Mesenchymal stem cell (in vitro differentiated cells and primary cell): ENCODE data around the gene MACROD2.

Experiments
- DNase-seq: peaks from one replicate; pipeline ENCODE4 v3.0.0-alpha.2; 2013
- H2AFZ ChIP-seq: one replicate; pipeline ENCODE4 v1.6.1; 2013; ENCODE audit warnings: low read depth, mild to moderate bottlenecking, control low read depth, inconsistent platforms, low read length, moderate library complexity
- H2AK5ac ChIP-seq: 2 replicates; pipeline ENCODE4 v1.6.1; 2013; ENCODE audit warnings: low read length, moderate library complexity, mild to moderate bottlenecking, inconsistent platforms; ENCODE audit not compliant: severe bottlenecking
- H2BK120ac ChIP-seq: one replicate; pipeline ENCODE4 v1.6.1; 2013; ENCODE audit warnings: low read depth, mild to moderate bottlenecking, inconsistent platforms, low read length, moderate library complexity
- H2BK12ac ChIP-seq, 2 experiments: one replicate each; pipeline ENCODE4 v1.6.1; 2013; ENCODE audit warnings: inconsistent platforms in 2 of 2, low read length in 2 of 2, mild to moderate bottlenecking in 2 of 2, moderate library complexity in 2 of 2, control low read depth in 1 of 2
- H2BK15ac ChIP-seq: one replicate; pipeline ENCODE4 v1.6.1; 2013; ENCODE audit warnings: mild to moderate bottlenecking, low read depth, inconsistent platforms; ENCODE audit not compliant: poor library complexity, severe bottlenecking
- H2BK5ac ChIP-seq: 2 replicates; pipeline ENCODE4 v1.6.1; 2013; ENCODE audit warnings: low read depth, mild to moderate bottlenecking, low read length, control low read depth, inconsistent platforms; ENCODE audit not compliant: poor library complexity, severe bottlenecking
- H3K14ac ChIP-seq, 2 experiments: one replicate each; pipeline ENCODE4 v1.6.1; 2013; ENCODE audit warnings: inconsistent platforms in 2 of 2, low read length in 2 of 2, control low read depth in 1 of 2, mild to moderate bottlenecking in 1 of 2, moderate library complexity in 1 of 2
- H3K18ac ChIP-seq, 2 experiments: one replicate each; pipeline ENCODE4 v1.6.1; 2013; ENCODE audit warnings: inconsistent platforms in 2 of 2, low read length in 2 of 2, control low read depth in 1 of 2, low read depth in 1 of 2, mild to moderate bottlenecking in 1 of 2
- H3K23ac ChIP-seq, 2 experiments: one replicate each; pipeline ENCODE4 v1.6.1; 2013; ENCODE audit warnings: inconsistent platforms in 2 of 2, low read length in 2 of 2, mild to moderate bottlenecking in 2 of 2, moderate library complexity in 2 of 2, control low read depth in 1 of 2
- H3K27ac ChIP-seq: 2 replicates; pipeline ENCODE4 v1.5.1; 2013; ENCODE audit warnings: mild to moderate bottlenecking, moderate library complexity, low read length, control low read depth, inconsistent platforms; ENCODE audit not compliant: poor library complexity, severe bottlenecking
- H3K27me3 ChIP-seq, 2 experiments: 2 replicates each; pipeline versions ENCODE4 v1.6.1 to v1.7.0; 2013; ENCODE audit warnings: low read length in 2 of 2, mild to moderate bottlenecking in 2 of 2, moderate library complexity in 2 of 2, control low read depth in 1 of 2, inconsistent platforms in 1 of 2; ENCODE audit not compliant: control insufficient read depth in 1 of 2, insufficient read depth in 1 of 2
- H3K36me3 ChIP-seq, 2 experiments: 2 replicates each; pipeline versions ENCODE4 v1.6.1 to v1.7.0; 2013; ENCODE audit warnings: low read length in 2 of 2, control low read depth in 1 of 2, inconsistent platforms in 1 of 2, low read depth in 1 of 2, mild to moderate bottlenecking in 1 of 2; ENCODE audit not compliant: insufficient read depth in 2 of 2, control insufficient read depth in 1 of 2
- H3K4ac ChIP-seq, 2 experiments: one replicate each; pipeline ENCODE4 v1.6.1; 2013; ENCODE audit warnings: inconsistent platforms in 2 of 2, low read length in 2 of 2, mild to moderate bottlenecking in 2 of 2, moderate library complexity in 2 of 2, control low read depth in 1 of 2, low read depth in 1 of 2
- H3K4me1 ChIP-seq: 2 replicates; pipeline ENCODE4 v1.6.1; 2013; ENCODE audit warnings: low read depth, low read length, control low read depth; ENCODE audit not compliant: control insufficient read depth, insufficient read depth
- H3K4me2 ChIP-seq: 2 replicates; pipeline ENCODE4 v1.6.1; 2013; ENCODE audit warnings: low read length, mild to moderate bottlenecking, inconsistent platforms; ENCODE audit not compliant: poor library complexity, severe bottlenecking
- H3K4me3 ChIP-seq, 2 experiments: 2 replicates each; pipeline versions ENCODE4 v1.5.1 to v1.7.0; 2013; ENCODE audit warnings: low read length in 2 of 2, mild to moderate bottlenecking in 2 of 2, control low read depth in 1 of 2, low read depth in 1 of 2; ENCODE audit not compliant: insufficient read depth in 1 of 2
- H3K79me1 ChIP-seq: replicated peaks from 2 replicates; pipeline ENCODE4 v1.6.1; 2013; ENCODE audit warnings: mild to moderate bottlenecking, control low read depth, low read length, inconsistent platforms; ENCODE audit not compliant: poor library complexity, severe bottlenecking
- H3K9ac ChIP-seq: 2 replicates; pipeline ENCODE4 v1.7.0; 2013; ENCODE audit warnings: mild to moderate bottlenecking, low read length, moderate library complexity
- H3K9me3 ChIP-seq: 2 replicates; pipeline ENCODE4 v1.7.0; 2013; ENCODE audit warnings: mild to moderate bottlenecking, low read length; ENCODE audit not compliant: control insufficient read depth
- H4K8ac ChIP-seq: one replicate; pipeline ENCODE4 v1.6.1; 2013; ENCODE audit warnings: inconsistent platforms, mild to moderate bottlenecking, low read length, moderate library complexity
- H4K91ac ChIP-seq: one replicate; pipeline ENCODE4 v1.6.1; 2013; ENCODE audit warnings: mild to moderate bottlenecking, low read length, inconsistent platforms
- WGBS: methylation state at CpG from one replicate; pipeline ENCODE4 v1.1.7; 2013; ENCODE audit warnings: mixed read lengths; 5-methylcytosine and 5-hydroxymethylcytosine counted together

Gene MACROD2

GRCh38 chr20:14067603-14068002 is 72.3 kb downstream of the MACROD2 start:
- Histone ChIP-seq H2AFZ (no peak overlapping the region), H4K91ac (no peak overlapping the region), H3K9ac (no peak overlapping the region), H3K23ac (no peak overlapping the region), H2BK15ac (no peak overlapping the region), H2BK120ac (no peak overlapping the region), H3K4me1 (peaks cover 3% of the 10 kb centered on the region), H3K4me2 (no peak overlapping the region), H3K14ac (no peak overlapping the region), H3K27ac (no peak overlapping the region), H3K27me3 (no peaks in the 10 kb centered on the region), H3K18ac (no peak overlapping the region), H2BK5ac (no peak overlapping the region), H4K8ac (no peak overlapping the region), H3K4ac (no peak overlapping the region), H3K36me3 (no peaks in the 10 kb centered on the region), H2AK5ac (no peak overlapping the region), H3K79me1 (no peaks in the 10 kb centered on the region), H3K9me3 (no peaks in the 10 kb centered on the region), H2BK12ac (no peak overlapping the region), H3K4me3 (no peak overlapping the region)
- DNase-seq = no peak

GRCh38 chr20:14069796-14070195 is 74.5 kb downstream of the MACROD2 start:
- Histone ChIP-seq H3K4me1 (peaks cover 3% of the 10 kb centered on the region), H2BK15ac (no peak overlapping the region), H2AFZ (no peak overlapping the region), H3K36me3 (no peaks in the 10 kb centered on the region), H3K9me3 (no peaks in the 10 kb centered on the region), H2BK12ac (no peak overlapping the region), H2BK5ac (no peak overlapping the region), H3K23ac (no peak overlapping the region), H3K14ac (no peak overlapping the region), H3K4me2 (no peak overlapping the region), H4K91ac (no peak overlapping the region), H3K27me3 (no peaks in the 10 kb centered on the region), H3K4me3 (no peak overlapping the region), H3K27ac (peak overlapping the region; percentile 12), H3K79me1 (no peaks in the 10 kb centered on the region), H2AK5ac (no peak overlapping the region), H3K9ac (no peak overlapping the region), H2BK120ac (no peak overlapping the region), H3K18ac (no peak overlapping the region), H4K8ac (no peak overlapping the region), H3K4ac (no peak overlapping the region)
- no peak for DNase-seq
- WGBS = 76% methylated on average over 4 of the region's 5 CpGs

GRCh38 chr20:14093652-14094051 is 98.3 kb downstream of the MACROD2 start:
- 66% methylated on average over 1 of the region's 1 CpG for WGBS
- no peak overlapping the region for H2BK15ac ChIP-seq
- H3K27me3 ChIP-seq = no peaks in the 10 kb centered on the region
- H2AK5ac ChIP-seq = no peak overlapping the region
- H3K9me3 ChIP-seq = no peaks in the 10 kb centered on the region
- no peak overlapping the region for H4K91ac ChIP-seq
- H3K27ac ChIP-seq = no peak overlapping the region
- no peak overlapping the region for H3K14ac ChIP-seq
- DNase-seq = no peak
- no peak overlapping the region for H3K9ac ChIP-seq
- no peak overlapping the region for H3K18ac ChIP-seq
- H4K8ac ChIP-seq = no peak overlapping the region
- H3K4me1 ChIP-seq = no peaks in the 10 kb centered on the region
- no peak overlapping the region for H3K23ac ChIP-seq
- no peak overlapping the region for H3K4me2 ChIP-seq
- no peak overlapping the region for H2BK120ac ChIP-seq
- H2BK5ac ChIP-seq = no peak overlapping the region
- H2AFZ ChIP-seq = no peak overlapping the region
- no peaks in the 10 kb centered on the region for H3K79me1 ChIP-seq
- H3K36me3 ChIP-seq = no peaks in the 10 kb centered on the region
- H3K4ac ChIP-seq = no peak overlapping the region
- H2BK12ac ChIP-seq = no peak overlapping the region
- no peak overlapping the region for H3K4me3 ChIP-seq

DNA sequence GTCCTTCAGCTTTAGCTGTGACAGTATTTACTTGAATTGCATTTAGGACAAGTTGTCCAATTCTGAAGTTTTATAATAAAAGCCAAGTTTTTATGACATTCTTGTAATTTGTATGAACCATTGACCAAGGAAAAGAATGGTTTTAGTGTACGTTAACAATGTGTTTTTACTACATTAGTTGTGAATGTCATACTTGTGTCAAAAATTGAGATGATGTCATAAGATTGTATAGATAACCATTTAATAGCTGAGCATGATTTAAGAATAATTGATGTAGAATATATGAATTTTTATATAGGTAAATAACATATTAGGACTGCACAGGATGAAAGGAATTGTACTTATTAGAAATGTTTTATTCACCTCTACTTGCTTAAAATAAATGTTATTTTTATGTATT is 102.9 kb downstream of the MACROD2 start:
- Histone ChIP-seq H3K14ac (no peak overlapping the region), H3K4me3 (no peak overlapping the region)

More for the DNA sequence above, 102.9 kb downstream of the MACROD2 start:
- Histone ChIP-seq H3K18ac (no peak overlapping the region), H4K91ac (no peak overlapping the region), H3K36me3 (no peaks in the 10 kb centered on the region), H2BK5ac (no peak overlapping the region), H3K9ac (no peak overlapping the region), H3K79me1 (no peaks in the 10 kb centered on the region), H3K9me3 (no peaks in the 10 kb centered on the region), H4K8ac (no peak overlapping the region), H3K23ac (no peak overlapping the region), H3K4me1 (no peaks in the 10 kb centered on the region), H2AK5ac (no peak overlapping the region), H3K4me2 (no peak overlapping the region), H2BK12ac (no peak overlapping the region), H3K4ac (no peak overlapping the region), H3K27me3 (no peaks in the 10 kb centered on the region), H2BK15ac (no peak overlapping the region), H2BK120ac (no peak overlapping the region), H2AFZ (no peak overlapping the region), H3K27ac (no peak overlapping the region)
- no peak for DNase-seq
- 83% methylated on average over 1 of the region's 1 CpG for WGBS
